COR-L47 (cell line): ENCODE data around the gene CACFD1.

Experiments used
- DNase-seq: peaks from one replicate; lab custom pipeline; 2025; lab: John Stamatoyannopoulos, UW

CACFD1 gene

DNA sequence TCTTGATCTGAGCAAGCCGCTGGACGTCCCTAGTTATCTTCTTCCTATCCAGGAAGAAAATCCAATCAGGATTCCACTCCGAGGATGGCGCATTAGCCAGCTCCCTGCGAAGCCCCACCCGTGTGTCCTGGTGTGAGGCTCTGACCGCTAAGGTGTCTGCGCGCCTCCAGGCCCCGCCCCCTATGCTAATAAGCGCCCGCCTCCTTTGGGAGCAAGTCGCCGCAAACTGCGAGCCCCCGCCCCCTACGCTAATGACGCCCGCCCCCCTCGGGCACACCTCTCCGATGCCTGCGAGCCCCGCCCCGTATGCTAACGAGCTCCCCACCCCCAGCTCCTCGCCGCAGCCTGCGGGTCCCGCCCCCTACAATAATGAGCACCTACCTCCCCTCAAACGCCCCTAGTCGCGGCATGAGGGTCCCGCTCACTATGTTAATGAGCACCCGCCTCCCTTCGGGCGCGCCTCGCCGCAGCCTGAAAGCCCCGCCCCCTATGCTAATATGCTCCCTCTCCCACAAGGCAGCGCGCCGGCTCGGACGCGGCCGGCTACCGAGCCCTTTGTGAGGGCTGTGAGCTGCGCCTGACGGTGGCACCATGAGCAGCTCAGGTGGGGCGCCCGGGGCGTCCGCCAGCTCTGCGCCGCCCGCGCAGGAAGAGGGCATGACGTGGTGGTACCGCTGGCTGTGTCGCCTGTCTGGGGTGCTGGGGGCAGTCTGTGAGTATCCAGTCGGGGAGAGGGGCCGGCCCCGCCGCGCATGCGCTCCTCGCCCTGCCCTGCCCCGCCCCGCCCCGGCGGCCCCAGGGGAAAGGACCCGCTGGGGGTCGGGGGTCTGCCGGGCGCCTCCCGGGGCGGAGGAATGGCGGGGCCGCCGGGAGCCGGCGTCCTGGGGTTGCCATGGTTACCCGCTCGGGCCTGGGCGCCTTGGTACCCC lies at the start of gene CACFD1:
CACFD1 (plus strand) TSS at position 503 of the 929 bp plus-strand sequence; CDS start at position 592, 89 bp downstream.
- peak; percentile 99 for DNase-seq

DNA sequence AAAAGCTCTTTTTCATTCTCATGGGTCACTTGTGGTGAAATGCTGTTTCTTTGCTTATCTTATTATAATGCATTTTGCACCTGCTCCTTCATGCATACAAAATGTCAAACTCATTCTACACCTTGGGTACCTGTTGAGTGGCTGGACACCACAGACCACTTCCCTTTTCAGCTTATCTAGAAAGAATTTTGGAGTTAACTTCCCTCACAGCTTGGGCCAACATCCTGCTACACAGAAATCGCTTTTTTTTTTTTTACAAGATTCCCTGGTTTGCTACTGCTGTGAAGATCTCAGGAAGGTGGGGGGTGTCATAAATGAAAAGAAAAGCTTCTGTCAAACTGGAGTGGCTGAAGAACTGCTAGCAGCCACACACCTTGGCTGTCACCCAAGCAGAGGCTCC lies 44.6 kb upstream of the CACFD1 start:
- no peak for DNase-seq

DNA sequence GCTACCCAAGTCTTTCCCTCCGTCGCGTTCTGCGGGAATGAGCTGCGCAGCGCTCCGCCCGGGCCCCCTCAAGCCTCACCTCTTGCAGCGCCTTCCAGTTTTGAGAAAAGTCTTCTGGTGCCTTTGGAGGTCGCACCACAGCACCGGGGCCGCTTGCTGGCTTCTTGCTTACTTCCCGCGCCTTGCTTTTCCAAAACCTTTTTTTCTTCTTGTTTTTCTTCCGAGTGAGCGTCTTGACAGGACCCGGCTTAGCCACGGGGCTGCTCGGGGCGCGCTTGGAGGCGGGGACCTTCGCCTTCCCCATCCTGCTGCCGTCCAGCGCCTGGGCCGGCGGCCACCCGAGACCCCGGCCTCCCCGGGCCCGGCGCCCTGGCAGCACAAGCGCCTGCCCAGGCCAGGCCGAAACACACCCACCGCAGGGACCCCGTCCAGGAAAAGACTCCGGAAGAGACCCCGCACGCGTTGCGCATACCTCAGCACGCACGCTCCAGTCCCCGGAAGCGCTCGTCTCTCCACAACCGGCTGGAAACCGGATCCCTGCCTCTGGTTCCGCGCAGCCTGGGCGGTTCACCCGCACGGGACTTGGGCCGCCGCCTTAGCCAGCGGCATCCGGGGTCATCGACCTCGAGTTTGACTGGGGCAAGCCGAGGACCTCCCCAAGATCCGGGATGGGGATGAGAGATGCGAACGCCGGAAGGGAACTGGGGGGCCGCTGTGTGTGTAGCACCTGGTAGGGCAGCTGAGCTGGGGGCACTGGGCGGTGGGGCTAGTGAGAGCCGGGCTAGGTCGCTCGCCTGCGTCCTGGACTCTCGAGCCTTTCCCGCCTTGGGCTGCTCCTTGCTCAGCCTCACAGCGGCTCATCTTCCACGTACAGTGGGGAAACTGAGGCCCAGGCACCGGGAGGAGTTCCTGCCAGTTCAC lies 42.0 kb upstream of the CACFD1 start, which contains the start of gene REXO4:
REXO4 (minus strand) TSS at position 470 of the 921 bp plus-strand sequence; CDS start at position 304, 166 bp downstream.
- DNase-seq = peak; percentile 78

DNA sequence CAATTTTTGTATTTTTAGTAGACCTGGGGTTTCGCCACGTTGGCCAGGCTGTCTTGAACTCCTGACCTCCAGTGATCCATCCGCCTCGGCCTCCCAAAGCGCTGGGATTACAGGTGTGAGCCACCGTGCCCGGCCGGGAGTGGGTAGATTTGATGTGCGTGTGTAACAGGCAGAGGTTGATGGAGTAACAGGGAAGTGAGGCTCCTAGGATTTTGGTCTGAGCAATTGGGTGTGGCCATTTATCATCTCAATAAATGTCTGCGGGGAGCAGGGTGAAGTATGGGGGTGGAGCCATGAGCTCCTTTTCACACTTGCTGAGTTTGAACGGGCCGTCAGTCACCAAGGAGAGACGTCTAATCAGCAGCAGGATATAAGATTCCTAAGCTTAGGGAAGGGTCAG lies 40.8 kb upstream of the CACFD1 start:
- no peak for DNase-seq

DNA sequence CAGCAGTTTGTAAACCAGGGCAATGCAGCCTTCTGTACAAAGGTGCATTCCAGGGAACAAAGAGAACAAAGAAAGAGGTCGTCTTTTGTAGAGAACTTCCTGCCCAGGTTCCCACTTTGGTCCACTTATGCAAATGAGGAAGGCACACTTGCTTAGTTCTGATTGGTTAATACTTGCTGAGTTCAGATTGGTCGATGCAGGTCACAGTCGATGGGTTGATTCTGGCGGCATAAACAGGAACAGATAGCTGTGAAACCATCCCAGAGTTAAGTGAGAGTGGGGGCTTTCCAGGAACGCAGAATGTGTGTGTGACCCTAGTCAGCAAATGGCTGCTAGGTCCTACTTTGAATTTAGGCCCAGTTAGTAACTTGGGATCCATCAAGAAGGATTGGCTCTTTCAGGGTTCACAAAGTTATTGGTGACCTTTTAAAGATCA lies 39.4 kb upstream of the CACFD1 start:
- DNase-seq = no peak

DNA sequence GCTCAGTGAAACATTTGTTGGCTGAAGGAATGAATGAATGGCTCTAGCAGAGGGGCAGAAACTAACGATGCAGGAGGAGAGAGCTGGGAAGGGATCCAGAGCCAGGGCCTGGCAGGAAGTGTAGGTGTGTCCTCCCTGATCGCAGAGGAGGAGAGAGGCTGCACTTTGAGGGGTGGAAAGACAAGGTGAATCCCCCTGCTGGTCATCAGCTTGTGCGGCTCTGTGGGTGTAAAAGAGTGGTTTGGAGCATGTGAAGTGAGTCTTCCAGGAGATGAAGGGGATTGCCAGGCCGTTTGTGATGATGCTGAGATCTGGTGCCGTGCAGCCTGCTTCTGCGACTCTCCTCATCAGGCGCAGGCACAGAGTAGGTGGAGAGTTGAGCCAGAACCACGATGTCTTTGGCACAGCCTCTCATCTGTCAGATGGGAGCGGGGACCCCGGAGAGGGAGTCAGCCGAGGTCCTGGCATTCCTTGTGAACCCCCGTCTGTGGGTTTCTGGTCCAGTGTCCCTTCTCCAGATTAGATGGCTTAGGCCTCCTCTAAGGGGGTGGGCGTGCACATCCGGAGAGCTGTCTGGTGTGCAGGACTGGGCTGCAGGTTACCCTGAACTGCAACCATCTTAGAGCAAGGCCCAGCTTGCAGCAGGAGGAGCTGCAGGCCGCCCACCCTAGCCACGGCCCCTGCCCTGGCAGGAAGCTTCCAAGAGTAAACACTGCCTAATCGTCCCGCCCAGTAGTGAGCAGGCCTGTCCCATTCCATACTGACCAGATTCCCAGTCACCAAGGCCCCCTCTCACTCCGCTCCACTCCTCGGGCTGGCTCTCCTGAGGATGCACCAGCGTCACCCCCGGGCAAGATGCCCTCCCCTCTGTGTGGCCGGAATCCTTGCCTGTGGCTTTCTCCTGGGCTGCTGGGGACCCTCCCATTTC lies 37.9 kb upstream of the CACFD1 start, which contains the start of gene ADAMTS13:
ADAMTS13 (plus strand) TSS at position 753 of the 928 bp plus-strand sequence; CDS start at position 830, 77 bp downstream.
- no peak for DNase-seq

DNA sequence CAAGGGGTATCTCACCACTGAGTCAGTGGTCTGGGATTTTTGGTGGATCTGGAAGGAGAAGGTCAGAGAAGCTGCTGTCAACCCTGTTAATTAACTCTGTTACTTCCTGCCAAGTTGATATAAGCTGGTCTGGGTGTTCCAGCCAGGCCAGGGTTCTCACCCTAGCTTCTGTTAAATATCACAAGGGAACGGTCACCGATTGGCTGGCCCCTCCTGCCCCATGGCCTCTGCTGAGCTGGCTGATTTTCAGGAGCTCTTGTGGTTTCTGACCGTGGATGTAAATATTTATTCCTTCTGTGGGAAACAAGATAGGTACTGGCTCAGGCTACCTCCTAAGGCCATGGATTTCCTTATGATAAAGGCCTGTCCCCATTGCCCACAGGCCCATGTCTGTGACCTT lies 36.6 kb upstream of the CACFD1 start:
- no peak for DNase-seq

DNA sequence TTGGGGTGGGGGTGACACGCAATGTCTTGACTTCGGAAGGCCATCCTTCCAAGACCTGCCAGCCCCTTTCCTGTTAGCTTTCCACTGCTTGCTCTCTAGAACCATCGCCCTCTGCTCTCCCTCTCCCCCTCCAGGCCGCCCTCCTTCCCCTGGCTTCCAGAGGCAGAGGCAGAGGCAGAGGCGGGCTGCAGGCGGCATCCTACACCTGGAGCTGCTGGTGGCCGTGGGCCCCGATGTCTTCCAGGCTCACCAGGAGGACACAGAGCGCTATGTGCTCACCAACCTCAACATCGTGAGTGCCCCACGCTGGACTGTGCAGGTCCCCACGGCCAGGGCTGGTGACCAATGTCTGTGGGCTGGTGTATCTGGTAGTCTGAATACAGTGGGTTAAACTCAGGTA lies 35.6 kb upstream of the CACFD1 start:
- DNase-seq = no peak

DNA sequence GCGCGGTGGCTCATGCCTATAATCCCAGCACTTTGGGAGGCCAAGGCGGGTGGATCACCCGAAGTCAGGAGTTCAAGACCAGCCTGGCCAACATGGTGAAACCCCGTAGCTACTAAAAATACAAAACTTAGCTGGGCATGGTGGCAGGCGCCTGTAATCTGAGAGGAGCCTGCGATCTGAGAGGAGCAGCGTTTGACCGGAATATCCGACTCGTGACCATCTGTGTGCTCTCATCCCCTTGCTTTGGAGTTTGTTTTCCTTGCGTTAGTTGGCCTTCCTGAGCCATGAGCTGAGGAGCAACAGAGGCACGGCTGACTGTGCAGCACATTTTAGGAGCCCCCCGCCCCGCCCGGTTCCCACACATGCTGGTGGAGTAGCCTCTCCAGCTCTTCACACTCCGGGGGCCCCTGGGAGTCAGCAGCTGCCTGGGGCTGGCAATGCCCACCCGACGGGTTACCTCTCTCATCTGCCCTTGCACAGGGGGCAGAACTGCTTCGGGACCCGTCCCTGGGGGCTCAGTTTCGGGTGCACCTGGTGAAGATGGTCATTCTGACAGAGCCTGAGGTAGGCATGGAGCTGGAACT lies 34.6 kb upstream of the CACFD1 start:
- no peak for DNase-seq

DNA sequence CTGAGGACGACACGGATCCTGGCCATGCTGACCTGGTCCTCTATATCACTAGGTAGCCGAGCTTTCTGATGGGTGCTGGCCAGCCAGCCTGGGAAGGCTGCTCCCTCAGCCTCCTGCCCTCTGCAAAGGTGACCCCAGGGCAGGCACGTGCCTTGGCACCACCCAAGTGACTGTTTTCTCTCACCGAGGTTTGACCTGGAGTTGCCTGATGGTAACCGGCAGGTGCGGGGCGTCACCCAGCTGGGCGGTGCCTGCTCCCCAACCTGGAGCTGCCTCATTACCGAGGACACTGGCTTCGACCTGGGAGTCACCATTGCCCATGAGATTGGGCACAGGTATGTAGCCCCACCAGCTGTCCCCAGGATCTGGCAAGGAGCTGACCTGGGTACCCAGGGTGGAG lies 33.8 kb upstream of the CACFD1 start:
- no peak for DNase-seq

DNA sequence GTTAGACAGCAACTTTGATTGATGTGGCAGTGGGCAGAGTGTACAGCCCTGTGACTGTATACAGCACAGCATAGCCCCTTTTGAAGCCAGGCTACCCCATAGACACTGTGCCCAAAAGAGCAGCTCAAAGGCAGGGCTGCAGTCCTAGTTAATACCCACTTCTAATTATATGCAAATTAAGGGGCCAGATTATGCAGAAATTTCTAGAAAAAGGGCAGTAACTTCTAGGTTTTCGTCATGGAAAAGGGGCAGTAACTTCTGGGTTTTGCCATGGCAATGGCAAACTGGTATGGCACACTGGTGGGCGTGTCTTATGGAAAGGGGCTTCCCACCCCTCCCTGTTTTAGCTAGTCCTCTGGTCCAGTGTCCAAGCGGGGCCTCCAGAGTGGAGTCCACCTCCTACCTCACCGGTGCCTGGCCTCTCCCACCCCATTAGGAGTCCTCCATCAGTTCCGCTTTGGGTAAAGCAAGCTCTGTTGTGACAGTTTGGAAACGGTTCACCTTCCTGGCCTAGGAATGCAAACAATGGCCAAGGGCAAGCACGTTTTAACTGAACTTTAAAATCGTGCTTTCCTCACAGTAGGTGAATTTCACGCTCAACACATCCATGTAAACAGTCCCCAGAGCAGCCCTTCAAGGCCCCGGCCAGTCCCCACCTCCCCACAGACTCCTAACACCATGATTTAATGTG lies 32.0 kb upstream of the CACFD1 start:
- DNase-seq = no peak

DNA sequence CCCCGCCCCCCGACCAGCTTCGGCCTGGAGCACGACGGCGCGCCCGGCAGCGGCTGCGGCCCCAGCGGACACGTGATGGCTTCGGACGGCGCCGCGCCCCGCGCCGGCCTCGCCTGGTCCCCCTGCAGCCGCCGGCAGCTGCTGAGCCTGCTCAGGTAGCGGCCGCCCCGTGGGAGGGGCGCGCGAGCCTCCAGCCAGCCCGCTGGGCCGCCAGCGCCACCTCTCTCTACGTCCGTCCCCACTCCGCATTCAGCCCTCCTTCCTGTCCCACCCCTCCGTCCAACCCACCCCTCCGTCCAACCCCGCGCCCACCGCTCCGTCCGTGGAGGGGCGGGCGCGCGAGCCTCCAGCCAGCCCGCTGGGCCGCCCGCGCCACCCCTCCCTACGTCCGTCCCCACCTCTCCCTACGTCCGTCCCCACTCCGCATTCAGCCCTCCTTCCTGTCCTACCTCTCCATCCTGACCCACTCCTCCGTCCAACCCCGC lies 31.1 kb upstream of the CACFD1 start:
- DNase-seq = peak; percentile 72

DNA sequence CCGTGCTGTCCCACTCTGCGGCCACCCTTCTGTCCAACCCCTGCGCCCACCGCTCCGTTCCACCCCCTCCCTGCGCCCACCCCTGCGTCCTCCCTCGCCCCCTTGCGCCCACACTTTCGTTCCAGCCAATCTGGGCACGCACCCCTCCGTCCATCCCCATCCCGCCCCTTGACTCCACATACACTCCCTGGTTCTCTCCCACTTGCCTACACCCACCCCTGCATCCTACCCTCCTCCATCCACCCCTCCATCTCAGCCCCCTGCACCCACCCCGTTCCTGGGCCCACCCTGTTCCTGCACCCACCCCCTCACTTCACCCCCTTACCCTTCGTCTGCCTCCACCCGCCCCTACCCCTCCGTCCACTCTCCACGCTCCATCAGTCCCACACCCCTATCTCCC lies 30.6 kb upstream of the CACFD1 start:
- no peak for DNase-seq

DNA sequence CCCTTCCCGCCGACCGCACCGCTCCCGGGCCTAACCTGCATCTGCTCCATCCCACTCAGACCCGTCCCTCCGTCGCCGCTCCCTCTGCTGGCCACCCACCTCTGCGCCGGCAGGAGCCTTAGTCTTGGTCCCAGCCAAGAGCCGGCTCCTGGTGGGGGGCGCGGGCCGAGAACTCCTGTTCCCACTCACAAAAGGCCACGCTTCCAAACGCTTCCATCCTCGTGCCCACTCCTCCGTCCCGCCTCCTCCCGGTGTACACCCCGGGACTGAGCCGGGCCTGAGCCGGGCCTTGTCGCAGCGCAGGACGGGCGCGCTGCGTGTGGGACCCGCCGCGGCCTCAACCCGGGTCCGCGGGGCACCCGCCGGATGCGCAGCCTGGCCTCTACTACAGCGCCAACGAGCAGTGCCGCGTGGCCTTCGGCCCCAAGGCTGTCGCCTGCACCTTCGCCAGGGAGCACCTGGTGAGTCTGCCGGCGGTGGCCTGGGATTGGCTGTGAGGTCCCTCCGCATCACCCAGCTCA lies 30.1 kb upstream of the CACFD1 start:
- DNase-seq = no peak

DNA sequence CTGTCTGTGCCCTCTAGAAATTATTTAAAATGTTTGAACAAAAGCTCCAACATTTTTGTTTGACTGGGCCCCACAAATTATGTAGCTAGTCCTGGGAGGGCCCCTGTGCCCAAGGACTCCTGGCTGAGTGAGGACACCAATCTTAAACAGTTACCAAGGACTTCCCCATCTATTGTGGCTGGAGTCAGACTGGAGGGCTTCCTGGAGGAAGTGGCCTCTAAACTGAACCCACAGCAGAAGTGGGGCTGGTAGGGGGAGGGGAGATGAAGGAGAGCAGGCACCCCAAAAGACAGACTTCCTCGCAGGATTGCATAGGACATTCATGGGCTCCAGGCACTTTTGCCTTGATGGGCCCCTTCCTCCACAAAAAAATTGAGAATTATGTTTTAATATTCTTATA lies 29.5 kb upstream of the CACFD1 start:
- no peak for DNase-seq

DNA sequence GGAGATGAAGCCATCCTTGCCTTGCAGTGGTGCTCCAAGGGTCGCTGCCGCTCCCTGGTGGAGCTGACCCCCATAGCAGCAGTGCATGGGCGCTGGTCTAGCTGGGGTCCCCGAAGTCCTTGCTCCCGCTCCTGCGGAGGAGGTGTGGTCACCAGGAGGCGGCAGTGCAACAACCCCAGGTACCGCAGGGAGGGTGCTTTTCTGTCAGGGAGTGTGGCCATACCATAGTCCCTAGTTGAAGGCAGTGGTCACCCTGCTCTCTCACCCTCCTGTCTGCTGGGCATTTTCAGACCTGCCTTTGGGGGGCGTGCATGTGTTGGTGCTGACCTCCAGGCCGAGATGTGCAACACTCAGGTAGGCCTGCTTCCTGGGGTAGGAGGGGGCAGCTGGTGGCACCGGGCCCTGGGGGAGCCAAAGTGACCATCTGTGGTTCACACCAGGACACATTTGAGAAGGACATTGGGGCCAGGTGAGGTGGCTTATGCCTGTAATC lies 26.4 kb upstream of the CACFD1 start:
- no peak for DNase-seq

DNA sequence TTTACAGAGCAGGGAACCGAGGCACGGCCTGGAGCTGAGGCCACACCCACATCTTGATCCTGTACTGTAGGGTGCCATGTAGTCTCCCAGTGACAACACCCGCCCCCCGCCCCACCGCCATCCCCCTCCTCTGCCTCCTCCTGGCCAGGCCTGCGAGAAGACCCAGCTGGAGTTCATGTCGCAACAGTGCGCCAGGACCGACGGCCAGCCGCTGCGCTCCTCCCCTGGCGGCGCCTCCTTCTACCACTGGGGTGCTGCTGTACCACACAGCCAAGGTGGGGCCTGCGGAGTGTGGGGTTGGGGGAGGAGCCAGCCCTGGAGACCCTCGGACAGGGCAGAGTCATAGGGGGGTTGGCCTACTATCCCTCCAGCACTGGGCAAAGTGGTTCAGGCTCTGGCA lies 23.1 kb upstream of the CACFD1 start:
- no peak for DNase-seq

DNA sequence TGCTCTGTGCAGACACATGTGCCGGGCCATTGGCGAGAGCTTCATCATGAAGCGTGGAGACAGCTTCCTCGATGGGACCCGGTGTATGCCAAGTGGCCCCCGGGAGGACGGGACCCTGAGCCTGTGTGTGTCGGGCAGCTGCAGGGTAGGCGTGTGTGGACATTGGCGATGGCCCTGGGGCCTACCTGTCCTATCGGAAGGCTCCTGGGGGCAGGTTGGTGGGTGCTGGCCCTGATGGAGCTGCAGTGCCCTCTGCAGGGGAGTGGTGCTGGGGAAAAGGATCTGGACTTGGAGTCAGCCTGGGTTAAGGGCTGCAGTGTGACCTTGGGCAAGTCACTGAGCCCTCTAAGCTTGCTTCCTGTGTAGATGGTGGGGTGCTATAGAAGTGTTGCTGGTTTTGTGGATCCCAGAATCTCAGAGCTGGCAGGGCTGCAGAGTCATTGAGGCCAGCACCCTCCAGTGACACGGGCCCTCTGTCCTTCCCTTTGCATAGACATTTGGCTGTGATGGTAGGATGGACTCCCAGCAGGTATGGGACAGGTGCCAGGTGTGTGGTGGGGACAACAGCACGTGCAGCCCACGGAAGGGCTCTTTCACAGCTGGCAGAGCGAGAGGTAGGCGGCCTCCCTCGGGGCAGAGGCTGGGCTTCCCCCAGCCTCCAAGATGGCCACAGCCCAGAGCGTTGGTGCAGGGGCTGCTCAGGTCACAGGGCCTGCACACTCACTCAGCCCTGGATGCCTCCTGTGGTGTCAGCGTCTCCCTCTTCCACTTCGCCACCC lies 21.8 kb upstream of the CACFD1 start:
- no peak for DNase-seq

DNA sequence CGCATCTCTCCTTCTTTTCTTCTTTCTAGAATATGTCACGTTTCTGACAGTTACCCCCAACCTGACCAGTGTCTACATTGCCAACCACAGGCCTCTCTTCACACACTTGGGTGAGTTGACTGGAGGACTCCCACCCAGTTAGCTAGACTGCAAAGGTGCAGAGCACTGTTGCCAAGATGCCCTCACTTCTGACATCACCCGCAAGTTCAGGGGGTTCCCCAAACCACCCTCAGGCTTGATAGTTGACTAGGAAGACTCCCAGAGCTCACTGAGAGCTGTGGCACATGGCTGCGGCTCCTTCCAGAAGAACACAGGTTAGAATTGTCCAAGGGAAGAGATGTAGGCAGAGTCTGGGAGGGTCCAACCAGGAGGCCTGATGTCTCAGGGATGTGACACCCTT lies 20.4 kb upstream of the CACFD1 start:
- DNase-seq = no peak
